SJSA1 (cell line): ENCODE results near the gene TTC28. TPM values are rescaled to one million over a fixed set of nuclear protein-coding genes. Genes with fewer than 3 reads are reported as not detected.

Experiments used
- DNase-seq, 2 experiments: peaks; one replicate each; pipeline ENCODE4 v3.0.0-alpha.2; 2015 to 2020; ENCODE audit warnings: low spot score in 2 of 2, low read depth in 1 of 2
- H3K27ac ChIP-seq: fragments of 250-450 bp; sonication (Bioruptor Pico); 2 replicates; pipeline ENCODE4 v1.5.1; 2020; ENCODE audit warnings: mild to moderate bottlenecking, moderate library complexity
- H3K27me3 ChIP-seq: fragments of 250-450 bp; sonication (Bioruptor Pico); replicated peaks from 2 replicates; pipeline ENCODE4 v1.5.1; 2020; ENCODE audit warnings: mild to moderate bottlenecking, moderate library complexity
- H3K36me3 ChIP-seq: fragments of 250-450 bp; sonication (Bioruptor Pico); 2 replicates; pipeline ENCODE4 v1.5.1; 2020; ENCODE audit warnings: mild to moderate bottlenecking
- H3K4me1 ChIP-seq: fragments of 250-450 bp; sonication (Bioruptor Pico); replicated peaks from 2 replicates; pipeline ENCODE4 v1.6.1; 2021; ENCODE audit warnings: mild to moderate bottlenecking
- H3K4me3 ChIP-seq: fragments of 250-450 bp; sonication (Bioruptor Pico); 2 replicates; pipeline ENCODE4 v1.5.1; 2020; ENCODE audit warnings: mild to moderate bottlenecking
- H3K9me3 ChIP-seq: fragments of 250-450 bp; sonication (Bioruptor Pico); replicated peaks from 2 replicates; pipeline ENCODE4 v1.5.1; 2020; ENCODE audit warnings: mild to moderate bottlenecking
- total RNA-seq: library from RNA; depleted of rRNA; stranded (reverse); fragments of >200 nt; shearing (Covaris generic); gene quantifications from 2 replicates; pipeline ENCODE4 v1.2.3, GENCODE V29; 2014

Gene TTC28
- total RNA-seq, 1 experiment from 2014 or later = 9.7 TPM

GRCh38 chr22:28023036-28023435 lies 656.6 kb downstream of the TTC28 start:
- Histone ChIP-seq H3K36me3 (no peaks in the 10 kb centered on the region), H3K4me1 (peaks cover 6% of the 10 kb centered on the region), H3K27me3 (no peaks in the 10 kb centered on the region), H3K9me3 (no peaks in the 10 kb centered on the region), H3K27ac (no peak overlapping the region), H3K4me3 (no peak overlapping the region)
- peak in 1 of 2 experiments; percentile 35 for DNase-seq

- no peaks in the 10 kb centered on the region for H3K27me3 ChIP-seq
- H3K4me3 ChIP-seq = no peak overlapping the region
- H3K27ac ChIP-seq = no peak overlapping the region
- H3K4me1 ChIP-seq = peaks cover 6% of the 10 kb centered on the region
- DNase-seq = peak in 1 of 2 experiments; percentile 27
- H3K9me3 ChIP-seq = no peaks in the 10 kb centered on the region
- no peaks in the 10 kb centered on the region for H3K36me3 ChIP-seq
Observed at GRCh38 chr22:28021998-28022660, 657.5 kb downstream of the TTC28 start.

GRCh38 chr22:28021116-28021997 lies 658.3 kb downstream of the TTC28 start:
- Histone ChIP-seq H3K4me3 (no peak overlapping the region), H3K9me3 (no peaks in the 10 kb centered on the region), H3K36me3 (no peaks in the 10 kb centered on the region), H3K27ac (no peak overlapping the region), H3K4me1 (peaks cover 6% of the 10 kb centered on the region), H3K27me3 (no peaks in the 10 kb centered on the region)
- peak in 1 of 2 experiments; percentile 33 for DNase-seq

GRCh38 chr22:28019881-28020861 lies 659.5 kb downstream of the TTC28 start:
- H3K27ac ChIP-seq = no peak overlapping the region
- peaks cover 6% of the 10 kb centered on the region for H3K4me1 ChIP-seq
- peak; percentile 68 to 77 for DNase-seq
- H3K36me3 ChIP-seq = no peaks in the 10 kb centered on the region
- H3K27me3 ChIP-seq = no peaks in the 10 kb centered on the region
- H3K9me3 ChIP-seq = no peaks in the 10 kb centered on the region
- no peak overlapping the region for H3K4me3 ChIP-seq

- Histone ChIP-seq H3K27me3 (no peaks in the 10 kb centered on the region), H3K36me3 (no peaks in the 10 kb centered on the region), H3K4me1 (peaks cover 6% of the 10 kb centered on the region), H3K4me3 (no peak overlapping the region), H3K9me3 (no peaks in the 10 kb centered on the region), H3K27ac (no peak overlapping the region)
- peak in 1 of 2 experiments; percentile 28 for DNase-seq
Observed at GRCh38 chr22:28019360-28019759, 660.3 kb downstream of the TTC28 start.

- no peaks in the 10 kb centered on the region for H3K9me3 ChIP-seq
- H3K4me1 ChIP-seq = peaks cover 6% of the 10 kb centered on the region
- H3K4me3 ChIP-seq = no peak overlapping the region
- DNase-seq = peak in 1 of 2 experiments; percentile 22
- no peaks in the 10 kb centered on the region for H3K36me3 ChIP-seq
- H3K27me3 ChIP-seq = no peaks in the 10 kb centered on the region
- H3K27ac ChIP-seq = no peak overlapping the region
Observed at GRCh38 chr22:28018461-28018927, 661.1 kb downstream of the TTC28 start.

- Histone ChIP-seq H3K36me3 (no peaks in the 10 kb centered on the region), H3K9me3 (no peaks in the 10 kb centered on the region), H3K4me1 (peaks cover 6% of the 10 kb centered on the region), H3K27ac (no peak overlapping the region), H3K27me3 (no peaks in the 10 kb centered on the region), H3K4me3 (no peak overlapping the region)
- peak in 1 of 2 experiments; percentile 20 for DNase-seq
Observed at GRCh38 chr22:28017859-28018258, 661.8 kb downstream of the TTC28 start.

GRCh38 chr22:28017558-28017820 lies 662.2 kb downstream of the TTC28 start:
- H3K9me3 ChIP-seq = no peaks in the 10 kb centered on the region
- no peaks in the 10 kb centered on the region for H3K27me3 ChIP-seq
- no peaks in the 10 kb centered on the region for H3K36me3 ChIP-seq
- no peak for DNase-seq
- no peak overlapping the region for H3K27ac ChIP-seq
- H3K4me3 ChIP-seq = no peak overlapping the region
- peaks cover 6% of the 10 kb centered on the region for H3K4me1 ChIP-seq

GRCh38 chr22:28016781-28017557 lies 662.7 kb downstream of the TTC28 start:
- no peaks in the 10 kb centered on the region for H3K36me3 ChIP-seq
- H3K9me3 ChIP-seq = no peaks in the 10 kb centered on the region
- no peaks in the 10 kb centered on the region for H3K27me3 ChIP-seq
- no peak overlapping the region for H3K4me3 ChIP-seq
- DNase-seq = peak in 1 of 2 experiments; percentile 31
- no peak overlapping the region for H3K27ac ChIP-seq
- peaks cover 6% of the 10 kb centered on the region for H3K4me1 ChIP-seq

GRCh38 chr22:28015676-28016601 lies 663.7 kb downstream of the TTC28 start:
- Histone ChIP-seq H3K4me3 (no peak overlapping the region), H3K27me3 (no peaks in the 10 kb centered on the region), H3K9me3 (no peaks in the 10 kb centered on the region), H3K4me1 (peaks cover 6% of the 10 kb centered on the region), H3K36me3 (no peaks in the 10 kb centered on the region), H3K27ac (no peak overlapping the region)
- no peak for DNase-seq

- Histone ChIP-seq H3K27me3 (no peaks in the 10 kb centered on the region), H3K36me3 (no peaks in the 10 kb centered on the region), H3K9me3 (no peaks in the 10 kb centered on the region), H3K4me1 (no peaks in the 10 kb centered on the region), H3K27ac (no peak overlapping the region), H3K4me3 (no peak overlapping the region)
- DNase-seq = no peak
Observed at GRCh38 chr22:28015046-28015425, 664.6 kb downstream of the TTC28 start.
